NCI-H2196 treated with DMSO at 0.1 percent for 48 hours (cell line): ENCODE measurements around the gene EPRS1.
"Not testable (repeated sequence)": the region's sequence is repeated elsewhere in the genome, so short reads cannot be mapped to it uniquely, and the experiment has no call there.

ENCODE experiments used
- DNase-seq: peaks from one replicate; lab custom pipeline; 2025; ENCODE audit not compliant: unreplicated experiment; lab: John Stamatoyannopoulos, UW

EPRS1 gene

DNA sequence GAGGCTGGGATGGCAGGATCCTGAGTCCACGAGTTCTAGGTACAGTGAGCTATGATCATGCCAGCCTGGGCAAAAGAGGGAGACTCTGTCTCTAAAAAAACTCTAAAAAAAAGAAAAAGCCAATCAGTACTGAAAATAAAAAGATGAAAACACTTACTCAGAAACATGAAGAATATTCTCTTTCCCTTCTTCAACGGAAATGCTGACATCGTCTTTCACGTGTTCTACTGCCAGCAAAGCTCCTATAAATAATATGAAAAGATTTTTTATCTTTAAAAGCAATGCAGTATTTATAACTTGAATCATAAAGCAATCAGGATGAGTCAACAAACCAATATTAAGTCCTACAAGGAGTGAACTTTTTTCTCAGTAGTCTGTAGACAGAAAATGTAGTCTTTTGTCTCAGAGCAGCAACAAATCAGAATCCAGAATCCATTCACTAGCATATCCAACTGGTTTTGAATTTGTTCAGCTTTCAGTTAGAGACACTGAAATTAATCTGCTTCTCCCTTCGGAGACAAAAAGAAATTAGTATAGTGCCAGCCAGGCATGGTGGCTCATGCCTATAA lies 6.2 kb downstream of the EPRS1 start:
- no peak for DNase-seq

DNA sequence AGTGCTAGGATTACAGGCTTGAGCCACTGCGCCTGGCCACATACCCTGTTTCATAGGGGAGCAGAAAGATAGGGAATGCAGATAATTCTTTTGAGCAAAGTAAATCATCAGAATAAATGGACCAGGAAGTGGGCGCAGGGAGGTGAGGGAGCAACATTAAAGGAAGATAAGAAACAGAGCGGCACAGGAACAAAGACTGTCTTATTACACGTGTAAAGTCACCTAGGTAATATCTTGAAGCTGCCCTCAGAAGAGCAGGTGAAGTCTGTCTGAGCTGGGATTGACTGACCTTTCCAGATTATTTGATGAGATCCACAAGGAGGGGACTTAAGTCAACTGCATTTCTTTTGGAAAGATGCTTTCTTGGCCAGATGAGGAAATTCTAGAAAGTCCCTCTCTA lies 7.7 kb downstream of the EPRS1 start:
- DNase-seq, result no peak

DNA sequence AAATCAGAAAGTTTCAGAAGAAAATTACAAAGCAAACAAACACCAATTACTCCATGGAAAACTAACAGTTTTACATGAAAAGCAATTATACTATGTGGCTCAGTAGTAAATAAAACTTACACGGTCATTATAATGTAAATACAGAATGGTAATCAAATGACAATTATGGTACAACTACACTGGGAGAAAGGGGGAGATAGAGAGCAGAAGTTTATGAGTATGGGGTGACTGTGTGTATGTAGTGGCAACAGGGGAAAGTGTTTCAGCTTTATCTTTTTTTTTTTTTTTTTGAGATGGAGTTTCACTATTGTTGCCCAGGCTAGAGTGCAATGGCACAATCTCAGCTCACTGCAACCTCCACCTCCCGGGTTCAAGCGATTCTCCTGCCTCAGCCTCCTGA lies 8.5 kb downstream of the EPRS1 start:
- not testable (repeated sequence) for DNase-seq

DNA sequence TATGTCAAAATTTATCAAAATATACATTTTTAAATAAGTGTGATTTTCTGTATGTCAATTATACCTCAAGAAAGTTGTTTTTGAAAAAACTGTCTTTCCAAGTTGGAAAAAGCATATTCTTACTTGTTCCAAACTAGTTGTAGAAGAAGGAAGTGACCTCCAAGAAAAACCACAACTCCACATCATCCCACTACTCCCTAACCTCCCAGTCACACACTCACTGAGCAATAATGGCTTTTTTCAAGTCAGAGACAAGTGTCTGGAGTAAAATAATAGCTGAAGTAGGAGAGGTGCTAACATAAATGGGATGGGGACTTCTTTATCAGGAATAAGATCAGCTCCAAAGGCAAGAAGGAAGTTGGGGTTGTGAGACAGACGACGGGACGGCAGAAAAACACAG lies 13.4 kb downstream of the EPRS1 start:
- DNase-seq, result no peak

DNA sequence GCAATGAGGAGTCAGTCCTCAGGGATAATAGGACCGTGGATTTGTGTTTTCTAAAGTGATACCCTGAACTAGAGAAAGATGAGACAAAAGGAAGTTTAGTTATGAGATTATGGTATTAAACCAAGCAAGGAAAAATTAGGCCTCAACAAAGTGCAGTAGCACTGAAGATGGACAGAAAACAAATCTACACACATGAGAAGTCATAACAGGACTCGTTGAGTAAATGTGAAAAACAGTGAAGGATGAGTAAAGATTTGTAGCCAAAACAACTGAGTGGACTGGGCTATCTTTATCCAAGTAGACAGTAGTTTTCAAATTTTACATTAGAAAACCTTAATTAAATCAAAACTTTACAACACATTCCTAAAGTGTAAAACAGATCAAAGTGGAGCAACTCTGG lies 15.0 kb downstream of the EPRS1 start:
- no peak for DNase-seq

DNA sequence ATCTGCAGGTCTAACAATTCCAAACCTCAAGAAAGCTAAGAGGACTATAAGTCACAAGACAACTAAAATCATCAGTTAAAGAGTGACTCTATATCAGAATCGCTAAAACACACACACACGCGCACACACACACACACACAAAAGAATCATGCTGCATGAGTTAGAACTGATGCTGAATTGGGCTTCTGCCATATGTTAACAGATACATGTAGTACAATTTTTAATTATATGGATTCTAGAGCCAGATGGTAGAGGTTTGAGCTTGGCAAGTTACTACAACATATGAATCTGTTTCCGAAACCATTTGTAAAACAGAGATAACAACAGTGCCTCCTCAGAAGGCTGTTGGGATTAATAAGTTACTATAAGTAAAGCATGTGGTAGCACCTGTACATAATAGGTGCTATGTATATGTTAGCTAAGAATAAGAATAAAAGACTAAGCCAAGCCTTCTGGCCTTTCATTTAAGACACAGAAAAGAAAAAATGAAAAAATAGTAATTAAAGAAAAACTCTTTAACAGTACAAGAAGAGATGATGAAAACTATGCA lies 17.9 kb downstream of the EPRS1 start:
- DNase-seq, result no peak

DNA sequence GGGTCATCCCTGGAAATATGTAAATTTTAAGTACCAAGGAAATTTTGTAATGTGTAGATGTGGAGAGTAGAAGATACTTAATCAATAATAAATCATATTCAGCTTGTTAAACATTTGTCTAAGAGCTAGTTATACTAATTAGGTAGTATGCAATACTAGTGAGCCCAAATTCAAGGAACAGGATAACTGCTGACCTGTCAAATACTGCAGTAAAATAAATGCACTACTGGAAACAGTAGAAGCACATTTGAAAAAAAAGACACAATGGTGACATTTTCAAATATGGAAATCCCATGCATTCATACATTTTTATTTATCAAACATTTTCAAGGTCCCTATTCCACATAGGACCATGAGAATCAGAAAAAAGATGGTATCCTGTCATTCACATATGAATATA lies 27.2 kb downstream of the EPRS1 start:
- no peak for DNase-seq

DNA sequence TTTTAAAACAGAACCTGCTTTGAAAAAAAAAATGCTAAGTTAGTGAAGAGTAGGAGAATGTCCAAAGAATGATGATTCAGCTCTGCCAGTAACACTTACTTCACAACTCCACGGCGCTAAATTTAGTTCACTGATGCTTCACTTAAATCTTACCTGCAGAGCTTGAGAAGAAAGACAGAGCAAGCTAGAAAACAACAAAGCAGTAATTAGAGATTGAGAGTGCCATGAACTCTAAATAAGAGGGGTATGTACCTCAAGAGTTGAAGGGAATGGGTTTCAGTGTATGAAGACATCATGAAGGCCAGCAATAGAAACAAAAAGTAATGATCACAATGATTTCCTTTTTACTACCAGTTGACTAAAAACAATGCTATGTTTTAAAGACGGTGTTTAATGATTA lies 32.8 kb downstream of the EPRS1 start:
- no peak for DNase-seq

DNA sequence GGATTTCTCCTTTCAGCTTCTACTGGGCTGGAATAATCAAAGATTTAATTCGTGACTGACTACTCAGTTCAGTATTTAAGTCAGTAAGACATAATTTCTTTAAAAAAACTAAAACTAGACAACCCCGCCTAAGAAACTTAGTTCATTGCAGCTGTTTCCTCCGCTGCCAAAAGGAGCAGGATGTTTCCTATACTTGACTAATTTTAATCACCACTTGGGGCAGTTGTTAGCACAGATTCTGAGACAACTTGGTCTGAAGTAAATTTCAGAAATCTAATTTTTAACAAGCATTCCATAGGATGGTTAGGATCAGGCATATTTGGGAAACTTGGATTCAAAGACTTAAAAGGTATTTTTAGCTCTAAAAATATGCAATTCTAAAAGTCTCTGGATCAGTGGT lies 34.0 kb downstream of the EPRS1 start:
- DNase-seq, result no peak

DNA sequence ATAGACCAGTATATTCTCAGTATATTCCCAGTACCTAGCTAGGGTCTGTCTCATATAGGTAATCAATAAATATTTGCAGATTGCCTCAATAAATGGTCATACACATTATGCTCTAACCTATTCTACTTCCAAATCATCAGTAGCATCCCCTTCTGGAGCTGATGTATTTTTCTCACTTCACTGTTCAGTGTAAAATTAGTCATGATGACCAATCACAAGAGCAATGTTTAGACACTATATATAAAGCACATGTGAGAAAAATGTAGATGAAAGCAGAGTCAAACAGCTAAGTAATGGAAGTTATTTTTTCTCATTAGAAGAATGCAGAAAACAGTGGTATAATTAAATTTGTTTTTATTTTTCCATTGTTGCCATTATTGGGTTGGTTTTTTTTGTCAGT lies 34.7 kb downstream of the EPRS1 start:
- no peak for DNase-seq

DNA sequence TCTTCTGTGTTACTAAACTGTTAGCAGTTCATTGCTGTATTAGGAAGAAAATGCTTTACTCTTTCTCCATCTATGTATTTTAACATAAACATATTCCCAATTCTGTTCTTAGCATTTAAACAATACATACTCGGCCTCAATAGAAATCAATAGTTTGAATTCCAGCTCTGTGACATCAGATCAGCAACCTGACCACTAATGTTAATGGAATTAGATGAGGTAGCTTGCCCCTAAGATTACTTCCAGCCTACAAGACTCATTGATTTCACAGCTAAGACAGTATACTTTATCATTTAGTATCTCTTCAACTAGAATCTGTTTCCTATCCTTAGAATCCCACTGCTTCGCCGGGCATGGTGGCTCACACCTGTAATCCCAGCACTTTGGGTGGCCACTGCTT lies 38.9 kb downstream of the EPRS1 start:
- no peak for DNase-seq

DNA sequence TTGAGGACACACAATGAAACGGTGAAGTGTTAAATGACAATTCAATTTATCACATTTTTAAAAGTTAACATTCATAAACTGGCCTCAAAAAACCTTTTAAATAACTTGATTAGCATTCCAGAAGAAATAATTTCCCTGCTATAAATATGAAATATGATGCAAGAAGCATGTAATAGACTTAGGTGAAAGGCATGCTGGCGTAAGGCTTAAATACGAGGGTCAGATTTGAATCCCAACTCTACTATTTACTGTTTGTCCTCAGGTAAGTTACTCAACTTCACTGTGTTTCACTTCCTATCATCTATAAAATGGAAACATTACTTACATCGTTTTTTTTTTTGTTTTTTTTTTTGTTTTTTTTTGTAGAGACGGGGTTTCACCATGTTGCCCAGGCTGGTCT lies 40.8 kb downstream of the EPRS1 start:
- DNase-seq, result no peak

DNA sequence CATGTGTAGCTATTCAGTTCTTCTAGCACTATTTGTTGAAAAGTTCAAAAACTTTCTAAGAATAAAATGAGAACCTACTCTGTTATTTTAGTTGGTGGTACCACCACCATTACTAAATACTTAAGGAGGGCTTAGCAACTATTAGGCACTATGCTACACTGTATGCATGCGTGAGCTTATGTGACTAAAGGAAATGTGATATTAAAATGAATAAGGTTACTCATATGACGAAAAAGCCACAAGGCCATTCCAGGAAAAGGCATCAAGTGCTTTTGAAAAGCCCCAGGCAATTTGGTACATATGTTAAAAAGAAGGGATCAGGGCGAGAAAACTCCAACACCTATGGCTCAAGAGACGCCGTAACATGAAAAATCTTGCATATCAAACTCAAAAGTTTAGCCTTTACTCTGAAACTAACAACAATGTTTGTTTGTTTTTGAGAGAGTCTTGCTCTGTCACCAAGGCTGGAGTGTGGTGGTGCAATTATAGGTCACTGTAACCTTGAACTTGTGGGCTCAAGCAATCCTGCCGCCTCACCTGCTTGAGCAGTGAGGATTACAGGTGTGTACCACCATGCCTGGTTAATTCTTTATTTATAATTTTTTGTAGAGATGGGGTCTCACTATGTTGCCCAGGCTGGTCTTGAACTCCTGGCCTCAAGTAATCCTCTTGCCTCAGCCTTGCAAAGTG lies 42.5 kb downstream of the EPRS1 start:
- no peak for DNase-seq

DNA sequence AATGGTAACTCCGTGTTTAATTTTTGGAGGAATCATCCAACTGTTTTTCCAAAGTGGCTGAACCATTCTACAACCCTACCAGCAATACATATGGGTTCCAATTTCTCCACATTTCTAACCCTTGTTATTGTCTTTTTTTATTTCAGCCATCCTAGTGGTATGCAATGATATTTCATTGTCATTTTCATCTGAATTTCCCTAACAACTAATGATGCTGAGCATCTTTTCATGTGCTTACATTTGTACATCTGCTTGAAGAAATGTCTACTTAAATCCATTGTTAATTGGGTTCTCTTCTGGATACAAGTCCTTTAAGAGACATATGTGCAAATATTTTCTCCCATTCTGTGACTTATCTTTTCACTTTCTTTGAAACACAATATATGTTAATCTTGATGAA lies 43.3 kb downstream of the EPRS1 start:
- no peak for DNase-seq

DNA sequence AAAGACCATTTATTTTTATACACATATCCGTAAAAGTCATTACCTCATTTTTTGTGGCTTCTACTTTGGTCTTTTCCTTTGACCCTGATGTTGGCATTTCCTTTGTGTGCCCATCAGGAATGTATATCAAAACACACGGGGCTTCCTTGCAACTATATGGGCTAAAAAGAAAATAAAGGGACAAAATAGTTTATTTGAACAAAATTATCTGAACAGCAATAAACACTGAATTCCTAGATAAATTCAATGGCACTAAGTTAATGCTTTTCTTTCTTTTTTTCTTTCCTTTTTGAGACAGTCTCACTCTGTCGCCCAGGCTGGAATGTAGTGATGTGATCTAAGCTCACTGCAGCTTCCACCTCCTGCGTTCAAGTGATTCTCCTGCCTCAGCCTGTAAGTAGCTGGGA lies 45.2 kb downstream of the EPRS1 start:
- DNase-seq, result no peak

DNA sequence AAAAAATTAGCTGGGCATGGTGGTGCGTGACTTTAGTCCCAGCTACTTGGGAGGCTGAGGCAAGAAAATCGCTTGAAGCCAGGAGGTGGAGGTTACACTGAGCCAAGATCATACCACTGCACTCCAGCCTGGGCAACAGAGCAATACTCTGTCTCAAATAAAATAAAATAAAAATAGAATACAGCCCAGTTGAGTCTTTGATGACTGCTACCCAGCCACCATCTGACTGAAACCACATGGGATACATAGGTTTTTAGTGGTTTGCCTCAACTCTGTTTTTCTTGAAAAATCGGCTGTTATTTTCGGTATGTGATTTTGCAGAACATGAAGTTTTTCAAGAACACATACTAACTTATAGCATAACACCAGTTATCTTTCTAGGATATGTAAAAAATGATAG lies 46.5 kb downstream of the EPRS1 start:
- no peak for DNase-seq
